Measurements from ENCODE around the gene CD163.
"Not testable (repeated sequence)": the region's sequence is repeated elsewhere in the genome, so short reads cannot be mapped to it uniquely, and the experiment has no call there.

The CD163 gene

DNA sequence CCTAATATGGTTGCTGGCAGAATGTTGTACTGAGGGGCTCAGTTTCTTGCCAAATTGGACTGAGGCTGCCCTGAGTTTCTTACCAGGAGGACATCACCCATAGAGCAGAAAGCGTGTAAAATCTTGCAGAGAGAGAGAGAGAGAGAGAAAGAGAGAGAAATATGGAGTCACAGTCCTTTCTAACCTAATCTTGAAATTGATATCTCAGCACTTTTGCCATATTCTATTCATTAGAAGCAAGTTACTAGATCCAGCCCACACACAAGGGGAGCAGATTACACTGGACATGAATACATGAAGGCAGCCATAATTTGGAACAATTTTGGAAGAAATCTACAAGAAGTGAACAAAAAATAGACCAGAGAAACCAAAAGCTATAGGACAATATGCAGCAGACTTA is 55.5 kb downstream of the CD163 start:
- DNase-seq, result no peak

- no peak for DNase-seq
Observed at GRCh38 chr12:7444537-7444936, 59.0 kb downstream of the CD163 start.

DNA sequence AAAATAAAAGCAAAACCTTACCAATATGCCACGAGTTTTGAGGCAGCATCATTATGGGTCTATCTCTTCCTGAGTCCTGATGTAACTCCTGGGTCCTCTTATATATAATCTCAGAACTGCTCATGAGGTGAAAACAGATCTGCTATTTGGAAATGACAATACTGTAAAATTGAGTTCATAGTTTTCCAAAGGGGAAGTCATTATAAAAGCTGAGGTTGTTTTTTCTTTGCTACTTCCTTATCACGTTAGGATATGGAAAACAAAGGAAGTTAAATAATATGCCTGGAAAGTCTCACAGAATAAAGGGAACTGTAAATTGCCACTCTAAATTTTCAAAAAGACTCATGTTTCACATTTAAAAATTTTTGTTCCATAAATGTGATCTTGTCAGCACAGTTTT is 59.5 kb downstream of the CD163 start, which contains the start of gene CD163L1:
TSS of gene CD163L1 (minus strand) at position 78 of the 400 bp plus-strand sequence. CDS start at position 52, 26 bp downstream.
- no peak for DNase-seq

DNA sequence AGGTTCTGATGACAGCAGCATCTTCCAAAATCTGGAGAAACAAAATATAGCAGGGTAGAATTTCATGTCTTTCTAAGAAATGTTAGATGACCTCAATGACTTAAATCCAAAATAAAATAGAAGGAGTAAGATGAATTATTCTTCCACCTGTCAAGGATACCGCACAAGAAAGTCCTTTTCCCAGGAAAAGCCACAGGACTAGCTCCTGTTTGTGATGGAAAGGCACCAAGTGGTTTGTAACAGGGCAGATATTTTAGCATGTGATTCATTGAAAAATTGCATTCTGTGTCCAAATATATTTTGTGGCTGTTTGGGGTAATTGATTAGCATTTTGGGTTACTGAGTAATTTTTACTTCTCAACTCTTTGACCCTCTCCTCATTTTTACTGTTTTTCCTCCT is 62.4 kb downstream of the CD163 start:
- no peak for DNase-seq

DNA sequence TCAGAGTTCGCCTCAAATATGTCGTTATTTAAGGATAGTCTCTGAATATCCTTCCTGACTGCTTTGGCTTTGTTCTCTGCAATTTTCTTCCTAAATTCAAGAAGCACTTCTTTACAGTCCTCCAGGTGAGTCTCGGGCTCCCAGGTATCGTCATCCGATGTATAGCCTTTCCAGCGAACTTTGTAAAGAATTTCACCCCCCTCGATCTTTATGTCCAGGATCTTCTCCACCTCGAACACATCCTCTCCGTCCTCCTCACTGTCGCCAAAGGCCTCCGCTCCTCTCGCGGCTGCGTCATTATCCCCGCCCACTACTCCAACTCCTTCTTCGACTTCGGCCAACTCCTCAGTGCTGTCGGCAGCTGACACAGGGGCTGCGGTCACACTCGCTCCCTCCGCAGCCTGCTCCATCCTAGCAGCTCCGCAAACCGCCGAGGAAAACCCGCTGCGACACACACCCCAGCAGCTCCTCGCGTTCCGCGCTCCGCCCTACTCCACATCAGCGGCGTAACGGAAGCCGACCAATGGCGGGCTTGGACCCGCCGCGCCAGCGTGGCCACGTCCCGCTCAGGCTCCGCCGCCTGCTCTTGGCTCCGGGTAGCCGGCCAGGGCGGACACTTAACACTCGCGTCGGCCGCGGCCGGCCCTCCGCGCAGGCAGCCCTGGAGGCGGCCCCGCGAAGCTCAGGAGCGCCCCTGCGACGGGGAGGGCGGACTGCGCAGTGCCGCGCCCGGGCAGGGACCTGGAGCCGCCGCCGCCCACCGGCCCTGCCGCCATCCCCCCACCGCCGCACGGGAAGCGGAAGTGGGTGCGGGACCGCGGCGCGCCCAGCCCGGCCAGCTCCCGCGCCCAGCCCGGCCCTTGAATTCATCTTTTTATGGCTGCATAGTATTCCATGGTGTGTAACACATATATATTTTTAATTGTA is 63.7 kb downstream of the CD163 start:
- DNase-seq, result no peak

- not testable (repeated sequence) for DNase-seq
Observed at GRCh38 chr12:7438291-7438995, 65.1 kb downstream of the CD163 start.

GRCh38 chr12:7437494-7437893 is 66.1 kb downstream of the CD163 start:
- DNase-seq, result not testable (repeated sequence)

- DNase-seq, result no peak
Observed at GRCh38 chr12:7434670-7435069, 68.9 kb downstream of the CD163 start.

GRCh38 chr12:7433276-7433822 is 70.2 kb downstream of the CD163 start:
- DNase-seq, result no peak

GRCh38 chr12:7431993-7432685 is 71.4 kb downstream of the CD163 start:
- DNase-seq, result no peak
